H1 (cell line): ENCODE results near the gene RTTN. TPM values are rescaled to one million over a fixed set of nuclear protein-coding genes. Genes with fewer than 3 reads are reported as not detected.

Experiments
- BCL11A ChIP-seq, 2 experiments: IDR thresholded peaks; one replicate each; pipeline ENCODE4 v1.6.1; 2011; ENCODE audit warnings: low read depth in 2 of 2, low read length in 2 of 2, mild to moderate bottlenecking in 2 of 2
- polyA plus RNA-seq, 7 experiments: library from polyadenylated mRNA; depleted of rRNA in 3 of 7; stranded (reverse) in 5 of 7; unstranded in 2 of 7; fragments of >200 nt in 5 of 7; fragments of 200-250 nt in 2 of 7; gene quantifications; 1 replicate in 5 of 7; 2 replicates in 1 of 7; 4 replicates in 1 of 7; pipeline versions ENCODE4 v1.2.1 to v1.2.3, GENCODE V29; 2011 to 2013; ENCODE audit warnings: missing spikeins in 2 of 7, mixed read lengths in 2 of 7
- total RNA-seq: library from RNA; stranded (reverse); fragmentation: NEBNext Ultra II Directional; extraction: Animal tissue kit (Norgen Biotek cat#: 25700); gene quantifications from 2 replicates; pipeline ENCODE4 v1.2.1, GENCODE V29; 2021

Gene RTTN
- total and polyA plus RNA-seq, 2 of the 8 experiments (the other 6 are each of a cell fraction or from before 2014, with no cell fraction given) = 9.1 to 21.4 TPM

- TF ChIP-seq BCL11A (IDR thresholded peaks at IDR 0.05; ENCODE audit: low read depth in 2 of 2, low read length in 2 of 2) = no peak
Observed at GRCh38 chr18:70132999-70133398, 72.5 kb downstream of the RTTN start (continued).
